ENCODE measurements around the gene AFF3.

The AFF3 gene

DNA sequence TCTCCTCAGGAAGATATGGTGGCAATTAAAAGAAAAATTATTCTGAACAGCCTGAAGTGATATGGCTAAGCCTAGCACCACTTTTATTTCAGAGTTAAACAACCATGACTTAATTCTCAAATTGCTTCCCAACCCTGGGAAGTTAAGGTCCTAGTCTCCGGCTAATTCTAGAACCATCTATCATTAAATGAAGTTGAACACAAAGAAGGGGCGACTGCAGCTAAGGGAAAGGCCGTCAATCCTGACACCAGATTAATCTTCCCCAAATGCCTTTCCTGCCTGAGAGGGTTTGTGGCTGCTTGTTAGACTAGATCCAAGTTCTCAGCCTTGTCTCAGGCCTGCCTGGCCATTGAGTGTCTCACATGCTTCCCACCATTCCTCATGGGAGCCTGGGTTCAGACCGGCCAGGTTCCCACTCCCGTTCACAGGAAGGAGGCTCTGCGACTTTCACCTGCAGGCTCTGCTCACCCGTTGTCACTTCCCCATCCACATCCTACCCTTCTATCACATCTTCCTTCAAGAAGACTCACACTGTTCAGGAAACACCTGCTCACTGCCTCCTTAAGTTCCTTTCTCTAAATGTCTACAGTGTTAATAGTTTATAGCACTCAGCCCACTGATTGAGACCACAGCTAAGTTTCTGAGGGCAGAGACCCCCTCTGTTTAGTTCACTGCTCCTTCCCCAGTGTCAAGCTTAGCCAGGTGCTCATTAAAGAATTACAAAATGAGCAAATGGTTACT is 369.6 kb downstream of the AFF3 start:
- Histone ChIP-seq H3K9ac (ENCODE audit: low read length) (no peak overlapping the region), H3K27ac (ENCODE audit: low read depth, low read length) (no peak overlapping the region)

DNA sequence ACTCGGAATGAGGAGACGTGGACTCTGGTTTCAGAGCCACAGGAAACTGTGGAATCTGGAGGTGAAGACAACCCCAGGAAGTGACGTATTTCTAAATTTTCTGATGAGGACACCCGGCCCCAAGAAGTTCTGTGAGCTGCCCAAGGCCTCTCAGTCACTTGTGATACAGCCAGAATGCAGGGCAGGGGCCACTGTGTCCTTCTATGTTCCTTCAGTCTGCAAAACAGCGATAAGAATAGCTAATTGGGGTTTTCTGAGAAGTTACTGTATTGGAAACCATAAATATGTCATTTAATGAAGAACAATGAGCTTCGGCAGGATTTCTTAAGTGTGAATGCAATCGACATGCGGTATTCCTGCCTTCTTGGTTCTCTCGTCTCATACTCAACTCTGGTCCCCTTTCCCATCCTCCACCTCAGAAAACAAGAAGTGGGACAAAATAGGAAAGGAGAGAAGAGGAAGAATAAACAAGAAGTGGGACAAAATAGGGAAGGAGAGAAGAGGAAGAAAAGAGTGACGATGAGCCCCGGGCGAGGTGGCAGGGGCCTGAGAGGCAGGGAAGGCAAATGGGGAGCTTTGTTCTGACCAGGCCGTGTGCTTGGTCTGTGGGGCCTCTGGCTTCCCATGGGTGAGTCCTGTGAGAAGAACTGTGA is 370.6 kb downstream of the AFF3 start:
- no peaks in the 10 kb centered on the region for H3K36me3 ChIP-seq (ENCODE audit: control insufficient read depth, insufficient read depth, low read length)
- H3K9ac ChIP-seq (ENCODE audit: low read length), result no peak overlapping the region
- H3K27ac ChIP-seq (ENCODE audit: low read depth, low read length), result no peak overlapping the region
- H3K27me3 ChIP-seq (ENCODE audit: control insufficient read depth, insufficient read depth, low read length), result no peaks in the 10 kb centered on the region
- peaks cover 4% of the 10 kb centered on the region for H3K4me1 ChIP-seq (ENCODE audit: control insufficient read depth, insufficient read depth, low read length)
- H3K4me3 ChIP-seq (ENCODE audit: low read length), result no peak overlapping the region

More for the DNA sequence above, 369.6 kb downstream of the AFF3 start:
- Histone ChIP-seq H3K36me3 (ENCODE audit: control insufficient read depth, insufficient read depth, low read length) (no peaks in the 10 kb centered on the region), H3K4me3 (ENCODE audit: low read length) (no peak overlapping the region), H3K4me1 (ENCODE audit: control insufficient read depth, insufficient read depth, low read length) (peaks cover 4% of the 10 kb centered on the region), H3K27me3 (ENCODE audit: control insufficient read depth, insufficient read depth, low read length) (no peaks in the 10 kb centered on the region)

DNA sequence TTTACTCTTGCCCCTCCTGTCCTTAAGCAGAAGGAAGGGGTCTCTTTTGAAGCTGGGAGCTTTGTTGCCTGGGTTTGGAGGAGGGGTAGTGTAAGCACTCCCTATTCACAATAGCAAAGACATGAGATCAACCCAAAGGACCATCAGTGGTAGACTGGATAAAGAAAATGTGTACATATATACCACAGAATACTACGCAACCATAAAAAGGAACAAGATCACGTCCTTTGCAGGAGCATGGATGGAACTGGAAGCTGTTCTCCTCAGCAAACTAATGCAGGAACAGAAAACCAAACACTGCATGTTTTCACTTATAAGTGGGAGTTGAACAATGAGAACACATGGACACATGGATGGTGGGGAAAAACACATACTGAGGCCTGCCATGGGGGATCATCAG is 371.5 kb downstream of the AFF3 start:
- Histone ChIP-seq H3K27ac (ENCODE audit: low read depth, low read length) (no peak overlapping the region), H3K4me3 (ENCODE audit: low read length) (no peak overlapping the region), H3K36me3 (ENCODE audit: control insufficient read depth, insufficient read depth, low read length) (no peaks in the 10 kb centered on the region), H3K9ac (ENCODE audit: low read length) (no peak overlapping the region), H3K27me3 (ENCODE audit: control insufficient read depth, insufficient read depth, low read length) (no peaks in the 10 kb centered on the region), H3K4me1 (ENCODE audit: control insufficient read depth, insufficient read depth, low read length) (peaks cover 4% of the 10 kb centered on the region)

DNA sequence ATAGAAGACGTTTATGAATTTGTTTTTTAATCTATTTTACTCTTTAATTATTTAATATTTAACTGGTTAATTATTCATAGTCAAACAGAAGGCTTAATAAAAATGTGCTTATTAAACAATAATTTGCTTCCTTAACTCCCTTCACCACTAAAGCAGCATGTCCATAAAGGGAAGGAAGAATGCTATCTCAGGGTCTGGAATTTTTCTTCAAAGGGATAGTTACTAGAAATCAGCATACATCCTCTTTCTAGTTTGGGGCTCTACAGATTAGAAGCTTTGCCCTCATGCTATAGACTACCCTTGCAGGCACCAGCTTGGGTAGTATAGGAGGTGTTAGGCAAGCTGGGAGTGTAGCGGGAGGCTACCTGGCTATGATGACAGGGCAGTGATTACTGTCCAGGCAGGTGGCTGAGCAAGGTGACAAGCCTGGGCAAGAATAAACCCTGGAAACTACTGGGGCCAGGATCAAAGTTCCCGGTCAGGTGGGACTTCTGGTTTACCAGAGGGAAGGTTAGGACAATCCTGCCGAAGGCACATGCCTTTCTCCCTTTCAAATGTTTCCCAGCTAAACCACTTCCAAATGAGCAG is 376.6 kb downstream of the AFF3 start:
- Histone ChIP-seq H3K27me3 (ENCODE audit: control insufficient read depth, insufficient read depth, low read length) (no peaks in the 10 kb centered on the region), H3K27ac (ENCODE audit: low read depth, low read length) (no peak overlapping the region), H3K9ac (ENCODE audit: low read length) (no peak overlapping the region), H3K4me1 (ENCODE audit: control insufficient read depth, insufficient read depth, low read length) (no peaks in the 10 kb centered on the region), H3K36me3 (ENCODE audit: control insufficient read depth, insufficient read depth, low read length) (no peaks in the 10 kb centered on the region), H3K4me3 (ENCODE audit: low read length) (no peak overlapping the region)

DNA sequence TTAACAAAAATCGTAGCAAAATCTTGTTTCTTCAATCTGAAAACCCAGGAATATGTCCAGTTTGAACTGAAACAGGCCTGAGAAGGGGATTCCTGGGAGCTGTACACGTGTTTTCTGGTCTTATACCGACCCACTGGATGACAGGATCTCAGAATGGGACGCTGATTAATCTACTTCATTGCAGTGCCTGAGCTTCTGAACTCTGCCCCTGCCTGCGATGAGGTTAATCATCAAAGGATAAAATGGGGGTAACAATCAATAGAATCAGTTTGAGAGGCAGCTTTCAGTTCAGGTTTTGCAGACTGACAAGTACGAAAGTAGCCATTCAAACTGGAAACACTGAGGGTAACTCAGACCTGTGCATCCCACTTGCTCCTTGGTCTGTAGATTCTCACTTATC is 378.6 kb downstream of the AFF3 start:
- Histone ChIP-seq H3K27me3 (ENCODE audit: control insufficient read depth, insufficient read depth, low read length) (no peaks in the 10 kb centered on the region), H3K27ac (ENCODE audit: low read depth, low read length) (no peak overlapping the region), H3K4me1 (ENCODE audit: control insufficient read depth, insufficient read depth, low read length) (no peaks in the 10 kb centered on the region), H3K36me3 (ENCODE audit: control insufficient read depth, insufficient read depth, low read length) (no peaks in the 10 kb centered on the region), H3K9ac (ENCODE audit: low read length) (no peak overlapping the region), H3K4me3 (ENCODE audit: low read length) (no peak overlapping the region)

- Histone ChIP-seq H3K4me1 (ENCODE audit: control insufficient read depth, insufficient read depth, low read length) (no peaks in the 10 kb centered on the region), H3K9ac (ENCODE audit: low read length) (no peak overlapping the region), H3K27ac (ENCODE audit: low read depth, low read length) (no peak overlapping the region), H3K36me3 (ENCODE audit: control insufficient read depth, insufficient read depth, low read length) (no peaks in the 10 kb centered on the region), H3K4me3 (ENCODE audit: low read length) (no peak overlapping the region), H3K27me3 (ENCODE audit: control insufficient read depth, insufficient read depth, low read length) (no peaks in the 10 kb centered on the region)
Observed at GRCh38 chr2:99762714-99763113, 379.7 kb downstream of the AFF3 start.

DNA sequence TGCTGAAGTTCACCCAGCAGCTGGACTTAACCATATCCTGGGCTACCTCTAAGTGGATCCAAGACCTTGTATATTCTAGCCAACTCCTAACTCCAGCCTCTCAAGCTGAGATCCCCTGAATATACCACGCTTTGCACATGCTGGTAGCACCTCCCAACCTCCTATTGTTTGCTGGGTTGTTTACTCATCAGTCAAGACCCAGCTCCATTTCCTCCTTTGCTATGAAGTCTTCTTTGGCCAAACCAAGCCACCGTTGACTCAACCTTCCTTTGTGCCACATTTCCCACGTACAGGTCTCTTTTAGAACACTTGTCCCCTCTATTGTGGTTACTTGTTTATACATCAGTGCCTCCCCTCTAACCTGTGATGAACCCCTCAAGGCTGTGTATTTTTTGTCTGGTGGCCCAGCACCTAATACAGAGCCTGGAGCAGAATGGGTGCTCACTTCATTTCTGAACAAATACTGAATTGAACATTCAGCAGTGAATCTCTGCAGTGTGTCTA is 384.7 kb downstream of the AFF3 start:
- Histone ChIP-seq H3K27ac (ENCODE audit: low read depth, low read length) (no peak overlapping the region), H3K36me3 (ENCODE audit: control insufficient read depth, insufficient read depth, low read length) (no peaks in the 10 kb centered on the region), H3K27me3 (ENCODE audit: control insufficient read depth, insufficient read depth, low read length) (no peaks in the 10 kb centered on the region)

DNA sequence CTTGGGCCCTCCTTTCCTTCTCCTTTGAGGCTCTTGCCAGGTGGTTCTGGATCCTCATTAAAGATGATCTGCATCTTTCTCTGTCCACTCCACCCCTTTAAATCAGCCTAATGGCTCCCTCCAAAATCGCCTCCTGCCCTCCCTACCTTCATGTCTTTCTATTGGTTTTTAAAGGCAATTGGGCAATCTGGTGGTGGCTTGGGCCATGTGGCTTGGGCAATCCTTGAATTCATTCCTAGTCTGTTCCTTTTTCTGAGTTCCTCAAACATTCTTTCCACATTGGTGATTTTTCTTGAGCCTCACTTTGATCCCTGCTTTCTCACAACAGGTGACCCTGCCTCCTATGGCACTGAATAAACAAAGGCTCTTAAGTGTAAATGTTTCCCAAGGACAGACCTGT is 386.3 kb downstream of the AFF3 start:
- Histone ChIP-seq H3K9ac (ENCODE audit: low read length) (no peak overlapping the region), H3K4me1 (ENCODE audit: control insufficient read depth, insufficient read depth, low read length) (no peaks in the 10 kb centered on the region), H3K4me3 (ENCODE audit: low read length) (no peak overlapping the region), H3K27me3 (ENCODE audit: control insufficient read depth, insufficient read depth, low read length) (no peaks in the 10 kb centered on the region), H3K27ac (ENCODE audit: low read depth, low read length) (no peak overlapping the region), H3K36me3 (ENCODE audit: control insufficient read depth, insufficient read depth, low read length) (no peaks in the 10 kb centered on the region)

More for the DNA sequence above, 384.7 kb downstream of the AFF3 start:
- Histone ChIP-seq H3K4me3 (ENCODE audit: low read length) (no peak overlapping the region), H3K9ac (ENCODE audit: low read length) (no peak overlapping the region), H3K4me1 (ENCODE audit: control insufficient read depth, insufficient read depth, low read length) (no peaks in the 10 kb centered on the region)

DNA sequence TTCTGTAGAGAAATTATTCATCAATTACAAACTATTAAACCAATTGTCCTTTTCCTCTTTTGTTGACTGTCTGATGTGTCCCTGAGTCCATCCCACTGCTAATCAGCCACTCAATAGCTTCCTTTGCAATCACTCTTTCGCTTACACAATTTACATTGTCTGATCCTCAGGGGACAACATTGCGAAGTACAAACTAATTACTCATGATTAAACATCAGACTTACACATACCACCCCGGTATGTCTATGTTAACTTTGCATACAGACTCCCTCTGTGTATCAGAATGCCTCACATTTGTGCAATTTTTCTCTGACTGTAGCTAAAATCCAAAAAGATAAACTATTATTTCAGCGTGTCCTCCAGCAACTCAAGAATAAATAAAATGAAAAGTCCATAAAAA is 388.2 kb downstream of the AFF3 start:
- H3K4me3 ChIP-seq (ENCODE audit: low read length), result no peak overlapping the region
- no peaks in the 10 kb centered on the region for H3K27me3 ChIP-seq (ENCODE audit: control insufficient read depth, insufficient read depth, low read length)
- no peak overlapping the region for H3K9ac ChIP-seq (ENCODE audit: low read length)
- H3K4me1 ChIP-seq (ENCODE audit: control insufficient read depth, insufficient read depth, low read length), result no peaks in the 10 kb centered on the region
- H3K27ac ChIP-seq (ENCODE audit: low read depth, low read length), result no peak overlapping the region
- H3K36me3 ChIP-seq (ENCODE audit: control insufficient read depth, insufficient read depth, low read length), result no peaks in the 10 kb centered on the region

DNA sequence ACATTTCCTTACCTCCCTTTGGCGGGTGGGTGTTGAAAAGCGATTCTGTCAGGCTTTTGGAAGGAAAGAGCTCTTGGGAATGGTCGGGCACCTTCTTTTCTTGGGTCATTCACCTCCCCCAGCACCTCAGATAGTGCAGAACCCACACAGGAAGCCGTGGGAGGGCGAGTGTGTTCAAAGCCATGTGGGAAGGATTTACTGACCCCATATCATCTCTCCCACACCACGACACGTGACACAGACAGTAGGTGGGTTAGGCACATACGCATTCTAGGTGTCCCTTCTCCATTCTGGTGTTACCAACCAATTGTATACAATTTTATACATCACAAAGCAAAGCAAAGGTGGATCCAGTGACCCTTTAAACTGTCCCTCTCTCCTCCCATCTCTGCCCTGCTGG is 388.9 kb downstream of the AFF3 start:
- H3K4me1 ChIP-seq (ENCODE audit: control insufficient read depth, insufficient read depth, low read length), result no peaks in the 10 kb centered on the region
- no peak overlapping the region for H3K4me3 ChIP-seq (ENCODE audit: low read length)
- no peak overlapping the region for H3K27ac ChIP-seq (ENCODE audit: low read depth, low read length)
- no peaks in the 10 kb centered on the region for H3K36me3 ChIP-seq (ENCODE audit: control insufficient read depth, insufficient read depth, low read length)
- H3K27me3 ChIP-seq (ENCODE audit: control insufficient read depth, insufficient read depth, low read length), result no peaks in the 10 kb centered on the region
- H3K9ac ChIP-seq (ENCODE audit: low read length), result no peak overlapping the region

DNA sequence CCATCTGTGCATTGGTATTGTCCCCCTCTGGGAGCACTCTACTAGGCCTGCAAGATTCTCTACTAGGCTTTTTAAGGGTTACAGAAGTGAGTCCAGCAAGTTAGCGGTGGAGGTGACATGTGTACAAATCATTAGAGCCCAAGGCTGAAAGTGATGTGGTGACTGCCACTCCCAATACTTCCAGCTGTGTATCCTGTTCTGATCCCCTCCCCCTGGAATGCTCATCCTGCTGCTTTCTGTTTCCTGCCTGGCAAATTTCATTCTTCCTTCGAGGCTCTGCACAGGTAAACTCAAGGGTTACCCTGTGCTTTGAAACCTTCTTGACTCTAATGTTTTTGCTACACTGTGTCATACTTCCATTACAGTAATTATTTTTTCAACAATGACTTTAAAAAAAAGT is 394.0 kb downstream of the AFF3 start:
- no peak overlapping the region for H3K27ac ChIP-seq (ENCODE audit: low read depth, low read length)
- no peaks in the 10 kb centered on the region for H3K27me3 ChIP-seq (ENCODE audit: control insufficient read depth, insufficient read depth, low read length)
- H3K4me3 ChIP-seq (ENCODE audit: low read length), result no peak overlapping the region
- no peaks in the 10 kb centered on the region for H3K36me3 ChIP-seq (ENCODE audit: control insufficient read depth, insufficient read depth, low read length)
- no peak overlapping the region for H3K9ac ChIP-seq (ENCODE audit: low read length)
- H3K4me1 ChIP-seq (ENCODE audit: control insufficient read depth, insufficient read depth, low read length), result no peaks in the 10 kb centered on the region

DNA sequence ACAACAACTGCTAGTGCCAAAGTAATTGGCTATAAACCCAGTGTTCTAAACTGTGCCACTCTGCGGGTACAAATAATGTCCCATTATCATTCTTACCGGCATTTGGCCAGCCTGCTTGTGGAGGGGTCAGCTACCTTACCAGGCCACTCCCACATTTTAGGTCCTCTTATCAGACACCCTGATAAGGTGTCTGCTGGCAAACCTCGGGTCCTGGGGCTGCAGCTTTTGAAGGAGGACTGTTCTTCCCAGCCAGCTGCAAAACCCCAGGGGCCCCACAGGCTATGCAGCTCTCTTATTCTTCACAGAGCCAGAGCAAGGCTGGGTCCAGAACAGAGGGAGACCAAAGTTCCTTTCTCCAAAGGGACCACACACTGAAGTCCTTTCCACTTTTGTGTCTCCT is 394.5 kb downstream of the AFF3 start:
- Histone ChIP-seq H3K9ac (ENCODE audit: low read length) (no peak overlapping the region), H3K36me3 (ENCODE audit: control insufficient read depth, insufficient read depth, low read length) (no peaks in the 10 kb centered on the region), H3K4me1 (ENCODE audit: control insufficient read depth, insufficient read depth, low read length) (no peaks in the 10 kb centered on the region), H3K4me3 (ENCODE audit: low read length) (no peak overlapping the region), H3K27ac (ENCODE audit: low read depth, low read length) (no peak overlapping the region), H3K27me3 (ENCODE audit: control insufficient read depth, insufficient read depth, low read length) (no peaks in the 10 kb centered on the region)
